Panc1 (cell line): ENCODE data around the gene C6orf132.

Source experiments
- POLR2AphosphoS5 ChIP-seq: IDR thresholded peaks from 2 replicates; pipeline ENCODE4 v1.6.1; 2012; ENCODE audit warnings: mild to moderate bottlenecking, low read depth, low read length, moderate library complexity
- REST ChIP-seq, 2 experiments: IDR thresholded peaks; 2 replicates each; pipeline ENCODE4 v1.6.1; 2011 to 2012; ENCODE audit warnings: low read depth in 2 of 2, control low read depth in 1 of 2, low read length in 1 of 2, mild to moderate bottlenecking in 1 of 2, moderate library complexity in 1 of 2; ENCODE audit not compliant: insufficient read depth in 1 of 2

GRCh38 chr6:42095776-42096541 lies 46.5 kb downstream of the C6orf132 start:
- TF ChIP-seq REST (IDR thresholded peaks at IDR 0.05; ENCODE audit: insufficient read depth in 1 of 2, low read depth in 2 of 2, low read length in 1 of 2) (no peak), POLR2AphosphoS5 (no peak)
